Smooth muscle cell (in vitro differentiated cells): ENCODE measurements around the gene SMIM43. TPM values are rescaled to one million over a fixed set of nuclear protein-coding genes. Genes with fewer than 3 reads are reported as not detected.

Experiments used
- DNase-seq: peaks from one replicate; lab custom pipeline; 2025; ENCODE audit not compliant: unreplicated experiment; lab: John Stamatoyannopoulos, UW
- H2AFZ ChIP-seq: fragments of 200-600 bp; sonication (generic); 2 replicates; pipeline ENCODE4 v1.6.0; 2016; ENCODE audit warnings: antibody characterized with exemption, low read depth, mild to moderate bottlenecking
- H3F3A ChIP-seq: fragments of 200-600 bp; sonication (generic); 2 replicates; pipeline ENCODE4 v1.6.0; 2017; ENCODE audit warnings: antibody characterized with exemption, low read depth
- H3K27ac ChIP-seq: fragments of 200-600 bp; sonication (generic); 2 replicates; pipeline ENCODE4 v1.5.1; 2016; ENCODE audit warnings: low read depth, mild to moderate bottlenecking
- H3K27me3 ChIP-seq: fragments of 200-600 bp; sonication (generic); 2 replicates; pipeline ENCODE4 v1.6.1; 2016; ENCODE audit warnings: low read depth, mild to moderate bottlenecking
- H3K36me3 ChIP-seq: fragments of 200-600 bp; sonication (generic); 2 replicates; pipeline ENCODE4 v1.5.1; 2016; ENCODE audit warnings: low read depth
- H3K4me1 ChIP-seq: fragments of 200-600 bp; sonication (generic); 2 replicates; pipeline ENCODE4 v1.5.1; 2016; ENCODE audit warnings: low read depth
- H3K4me2 ChIP-seq: fragments of 200-600 bp; sonication (generic); 2 replicates; pipeline ENCODE4 v1.6.0; 2016; ENCODE audit warnings: mild to moderate bottlenecking
- H3K4me3 ChIP-seq: fragments of 200-600 bp; sonication (generic); 2 replicates; pipeline ENCODE4 v1.5.1; 2016; ENCODE audit warnings: mild to moderate bottlenecking
- H3K79me2 ChIP-seq: fragments of 200-600 bp; sonication (generic); 2 replicates; pipeline ENCODE4 v1.6.0; 2016; ENCODE audit warnings: low read depth, mild to moderate bottlenecking
- H3K9ac ChIP-seq: fragments of 200-600 bp; sonication (generic); 2 replicates; pipeline ENCODE4 v1.6.0; 2016; ENCODE audit warnings: low read depth
- H3K9me3 ChIP-seq: fragments of 200-600 bp; sonication (generic); replicated peaks from 2 replicates; pipeline ENCODE4 v1.5.1; 2016; ENCODE audit warnings: low read depth
- H4K20me1 ChIP-seq: fragments of 200-600 bp; sonication (generic); 2 replicates; pipeline ENCODE4 v1.6.0; 2016; ENCODE audit warnings: low read depth
- WGBS: methylation state at CpG from one replicate; pipeline ENCODE4 v1.1.7; 2016; ENCODE audit warnings: low lambda C conversion rate; 5-methylcytosine and 5-hydroxymethylcytosine counted together
- polyA plus RNA-seq: library from polyadenylated mRNA; unstranded; fragments of >200 nt; fragmentation: Nextera tagmentation; extraction: Ambion mirVana; gene quantifications from 2 replicates; pipeline ENCODE4 v1.2.1, GENCODE V29; 2016
- total RNA-seq: library from RNA; depleted of rRNA; stranded (reverse); fragments of >200 nt; gene quantifications from 2 replicates; pipeline ENCODE4 v1.2.3, GENCODE V29; 2014
- TF ChIP-seq, protein P1 (sequence below): fragments of 200-600 bp; sonication (generic); IDR thresholded peaks from 2 replicates; pipeline ENCODE4 v1.5.1; 2017; ENCODE audit warnings: borderline replicate concordance, mild to moderate bottlenecking, antibody characterized with exemption; ENCODE audit not compliant: insufficient read depth, poor library complexity, severe bottlenecking

The SMIM43 gene
- total and polyA plus RNA-seq, 2 experiments from 2014 or later, result not detected

DNA sequence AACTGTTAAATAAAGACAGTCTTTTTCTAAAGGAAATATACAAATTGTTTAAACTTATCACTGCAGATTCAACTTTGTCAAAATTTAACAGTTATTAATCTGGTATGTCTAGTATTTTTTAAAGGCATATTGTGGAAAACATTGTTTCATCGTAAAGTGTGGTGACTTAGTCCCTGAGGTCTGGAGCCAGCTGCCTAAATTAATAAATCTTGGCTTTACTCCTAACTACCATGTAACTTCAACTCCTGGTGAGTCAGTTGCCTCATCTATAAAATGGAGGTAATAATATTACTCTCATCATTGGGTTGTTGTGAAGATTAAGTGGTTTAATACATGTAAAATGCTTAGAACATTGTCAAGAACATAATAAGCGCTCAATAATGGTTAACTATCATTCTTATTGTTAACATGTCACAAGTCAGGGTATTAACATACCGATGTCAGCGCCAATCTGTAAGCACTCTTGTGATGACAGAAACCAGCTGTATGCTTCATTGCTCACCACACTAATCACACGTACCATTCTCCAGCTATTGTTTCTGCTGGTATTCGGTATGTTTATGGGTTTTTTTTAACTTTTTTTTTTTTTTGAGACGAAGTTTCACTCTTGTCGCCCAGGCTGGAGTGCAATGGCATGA, 14.1 kb upstream of the SMIM43 start:
- Histone ChIP-seq H4K20me1 (no peaks in the 10 kb centered on the region), H3K4me1 (no peaks in the 10 kb centered on the region), H3K4me2 (no peak overlapping the region), H3K9ac (no peak overlapping the region), H3K4me3 (no peak overlapping the region), H3K27ac (no peak overlapping the region), H3K79me2 (no peaks in the 10 kb centered on the region), H3K36me3 (no peaks in the 10 kb centered on the region), H3K27me3 (peaks cover 19% of the 10 kb centered on the region), H3K9me3 (no peaks in the 10 kb centered on the region), H3F3A (no peaks in the 10 kb centered on the region), H2AFZ (no peak overlapping the region)
- TF ChIP-seq, protein P1, sequence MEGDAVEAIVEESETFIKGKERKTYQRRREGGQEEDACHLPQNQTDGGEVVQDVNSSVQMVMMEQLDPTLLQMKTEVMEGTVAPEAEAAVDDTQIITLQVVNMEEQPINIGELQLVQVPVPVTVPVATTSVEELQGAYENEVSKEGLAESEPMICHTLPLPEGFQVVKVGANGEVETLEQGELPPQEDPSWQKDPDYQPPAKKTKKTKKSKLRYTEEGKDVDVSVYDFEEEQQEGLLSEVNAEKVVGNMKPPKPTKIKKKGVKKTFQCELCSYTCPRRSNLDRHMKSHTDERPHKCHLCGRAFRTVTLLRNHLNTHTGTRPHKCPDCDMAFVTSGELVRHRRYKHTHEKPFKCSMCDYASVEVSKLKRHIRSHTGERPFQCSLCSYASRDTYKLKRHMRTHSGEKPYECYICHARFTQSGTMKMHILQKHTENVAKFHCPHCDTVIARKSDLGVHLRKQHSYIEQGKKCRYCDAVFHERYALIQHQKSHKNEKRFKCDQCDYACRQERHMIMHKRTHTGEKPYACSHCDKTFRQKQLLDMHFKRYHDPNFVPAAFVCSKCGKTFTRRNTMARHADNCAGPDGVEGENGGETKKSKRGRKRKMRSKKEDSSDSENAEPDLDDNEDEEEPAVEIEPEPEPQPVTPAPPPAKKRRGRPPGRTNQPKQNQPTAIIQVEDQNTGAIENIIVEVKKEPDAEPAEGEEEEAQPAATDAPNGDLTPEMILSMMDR, result no peak
- no peak for DNase-seq
- 72% methylated on average over 8 of the region's 8 CpGs for WGBS

DNA sequence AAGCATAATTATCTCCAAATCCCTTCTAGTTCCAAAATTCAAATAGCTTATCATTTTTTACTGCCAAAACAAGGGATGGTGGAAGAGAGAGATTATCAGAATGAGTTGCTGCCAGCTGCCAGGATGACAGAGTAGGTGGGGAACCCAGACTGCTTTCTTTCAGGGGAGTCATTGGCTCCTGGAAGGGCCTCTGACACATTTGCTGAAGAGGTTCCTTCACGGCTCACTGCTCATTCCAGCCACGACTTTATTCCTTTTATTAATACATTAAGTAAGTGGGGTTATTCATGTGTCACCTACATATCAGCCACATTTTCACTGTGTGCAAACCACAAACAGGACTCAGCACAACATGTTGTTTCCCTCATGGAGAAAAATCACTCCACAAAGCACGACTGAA, 12.7 kb upstream of the SMIM43 start:
- Histone ChIP-seq H3K27ac (no peak overlapping the region), H3K36me3 (no peaks in the 10 kb centered on the region), H2AFZ (no peak overlapping the region), H4K20me1 (no peaks in the 10 kb centered on the region), H3K79me2 (no peaks in the 10 kb centered on the region), H3K4me3 (no peak overlapping the region), H3K4me1 (no peaks in the 10 kb centered on the region), H3K9me3 (no peaks in the 10 kb centered on the region), H3K4me2 (no peak overlapping the region), H3F3A (no peaks in the 10 kb centered on the region), H3K9ac (no peak overlapping the region), H3K27me3 (peaks cover 17% of the 10 kb centered on the region)
- 45% methylated on average over 3 of the region's 3 CpGs for WGBS
- TF ChIP-seq, protein P1, result no peak
- DNase-seq, result no peak

DNA sequence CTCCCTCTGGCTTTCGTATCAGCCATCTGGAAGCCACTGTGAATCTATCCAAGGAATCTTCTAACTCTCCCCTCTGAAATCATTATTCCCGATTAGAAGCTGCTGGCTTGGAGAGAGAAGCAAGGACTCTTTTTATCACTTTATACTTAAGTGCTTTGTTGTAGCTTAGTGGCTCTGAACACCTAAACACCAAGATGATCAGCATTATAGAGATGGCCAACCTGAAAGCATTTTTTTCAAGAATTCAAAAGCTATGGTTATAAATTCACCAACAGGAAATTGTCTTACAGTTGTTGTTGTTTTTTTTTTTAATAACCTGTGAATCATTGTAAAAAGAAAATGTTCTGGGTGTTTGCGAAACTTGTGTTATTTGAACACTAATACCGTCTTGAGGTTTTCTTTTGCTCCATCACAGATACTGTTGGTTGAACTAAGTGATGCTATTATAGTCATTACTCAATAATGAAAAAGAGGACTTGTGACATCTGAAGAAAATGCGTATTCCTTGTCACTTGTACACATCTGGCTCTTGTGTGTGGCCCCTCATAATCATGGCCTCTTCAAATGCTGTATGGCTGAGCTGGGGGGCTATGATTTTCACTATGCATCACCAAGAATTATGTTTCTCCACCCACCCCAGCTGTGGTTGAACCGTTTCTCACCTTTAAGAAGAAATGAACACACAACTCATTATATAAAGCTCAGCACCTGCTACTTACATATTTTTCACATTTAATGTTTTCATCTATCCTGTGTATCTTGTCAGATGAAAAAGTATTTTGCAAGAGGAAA, 11.8 kb upstream of the SMIM43 start:
- TF ChIP-seq, protein P1, result no peak
- no peaks in the 10 kb centered on the region for H3K79me2 ChIP-seq
- WGBS, result 87% methylated on average over 6 of the region's 6 CpGs
- H3K27me3 ChIP-seq, result peaks cover 14% of the 10 kb centered on the region
- H3K4me1 ChIP-seq, result no peaks in the 10 kb centered on the region
- no peaks in the 10 kb centered on the region for H3K9me3 ChIP-seq
- no peak overlapping the region for H3K4me3 ChIP-seq
- no peak overlapping the region for H3K9ac ChIP-seq
- no peak for DNase-seq
- no peaks in the 10 kb centered on the region for H3K36me3 ChIP-seq
- no peak overlapping the region for H3K27ac ChIP-seq
- H3F3A ChIP-seq, result no peaks in the 10 kb centered on the region
- H3K4me2 ChIP-seq, result no peak overlapping the region
- H4K20me1 ChIP-seq, result no peaks in the 10 kb centered on the region
- no peak overlapping the region for H2AFZ ChIP-seq
